A549 (cell line): Measurements from ENCODE around the gene GNAT2.

Experiments
- CHD4 ChIP-seq: fragments of 200-600 bp; sonication (generic); IDR thresholded peaks from 2 replicates; pipeline ENCODE4 v1.6.1; 2016; ENCODE audit warnings: antibody characterized with exemption, mild to moderate bottlenecking, borderline replicate concordance
- CTCF ChIP-seq: fragments of >200 bp; sonication (Bioruptor Twin); formaldehyde crosslinking; IDR thresholded peaks from 3 replicates; pipeline ENCODE4 v1.5.1; 2016
- HDAC2 ChIP-seq: fragments of 200-600 bp; sonication (generic); IDR thresholded peaks from 2 replicates; pipeline ENCODE4 v1.6.1; 2016
- REST ChIP-seq: fragments of 200-600 bp; sonication (generic); IDR thresholded peaks from 2 replicates; pipeline ENCODE4 v1.6.1; 2016; ENCODE audit warnings: antibody characterized with exemption, mild to moderate bottlenecking, moderate library complexity

DNA sequence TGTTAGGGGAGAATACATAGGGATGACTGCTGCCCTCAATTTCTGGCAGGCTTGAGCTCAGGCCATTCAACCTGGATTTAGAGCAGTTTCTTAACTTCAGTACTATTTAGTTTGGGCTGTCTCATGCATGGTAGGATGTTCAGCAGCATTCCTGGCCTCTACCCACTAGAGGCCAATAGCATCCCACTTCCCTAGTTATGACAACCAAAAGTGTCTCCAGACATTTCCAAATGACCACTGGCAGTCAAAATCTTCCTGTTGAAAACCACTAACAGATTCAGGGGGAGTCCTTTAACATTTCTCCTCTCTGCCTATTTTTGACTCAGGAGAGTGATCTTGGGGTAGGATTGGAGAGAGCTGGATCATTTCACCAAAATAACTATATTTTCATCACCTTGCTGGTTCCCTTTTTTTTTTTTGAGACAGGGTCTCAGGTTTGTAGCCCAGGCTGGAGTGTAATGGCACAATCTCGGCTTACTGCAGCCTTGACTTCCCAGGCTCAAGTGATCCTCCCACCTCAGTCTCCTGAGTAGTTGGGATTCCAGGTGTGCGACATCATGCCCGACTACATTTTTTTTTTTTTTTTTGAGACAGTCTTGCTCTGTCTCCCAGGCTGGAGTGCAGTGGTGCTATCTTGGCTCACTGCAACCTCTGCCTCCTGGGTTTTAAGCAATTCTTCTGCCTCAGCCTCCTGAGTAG is 8.7 kb downstream of the GNAT2 start:
- no peak for TF ChIP-seq REST
- no peak for TF ChIP-seq CTCF
- no peak for TF ChIP-seq CHD4
- TF ChIP-seq HDAC2: no peak
